Kidney epithelial cell (primary cell): Measurements from ENCODE around the gene PLSCR3. TPM values are rescaled to one million over a fixed set of nuclear protein-coding genes. Genes with fewer than 3 reads are reported as not detected.
"Not testable (repeated sequence)": the region's sequence is repeated elsewhere in the genome, so short reads cannot be mapped to it uniquely, and the experiment has no call there.

ENCODE experiments used
- DNase-seq: peaks from one replicate; pipeline ENCODE4 v3.0.0-alpha.2; 2010; ENCODE audit warnings: low read depth
- H3K27me3 ChIP-seq: 2 replicates; pipeline ENCODE4 v1.6.0; 2011; ENCODE audit warnings: low read length; ENCODE audit not compliant: control insufficient read depth, insufficient read depth
- H3K36me3 ChIP-seq: 2 replicates; pipeline ENCODE4 v1.5.1; 2011; ENCODE audit warnings: low read length; ENCODE audit not compliant: control insufficient read depth, insufficient read depth
- H3K4me3 ChIP-seq: 2 replicates; pipeline ENCODE4 v1.5.1; 2011; ENCODE audit warnings: low read depth, mild to moderate bottlenecking, control low read depth, low read length
- total RNA-seq: library from RNA; depleted of rRNA; stranded (reverse); fragments of >200 nt; gene quantifications from 2 replicates; pipeline ENCODE4 v1.2.3, GENCODE V29; 2015
- TF ChIP-seq, protein P1 (sequence below): IDR thresholded peaks from 2 replicates; pipeline ENCODE4 v1.5.1; 2011; ENCODE audit warnings: mild to moderate bottlenecking, moderate library complexity, low read length, control low read depth, inconsistent platforms; ENCODE audit not compliant: insufficient read depth, poor library complexity, severe bottlenecking

The PLSCR3 gene
- total RNA-seq, 1 donor from 2014 or later = 61.8 TPM

DNA sequence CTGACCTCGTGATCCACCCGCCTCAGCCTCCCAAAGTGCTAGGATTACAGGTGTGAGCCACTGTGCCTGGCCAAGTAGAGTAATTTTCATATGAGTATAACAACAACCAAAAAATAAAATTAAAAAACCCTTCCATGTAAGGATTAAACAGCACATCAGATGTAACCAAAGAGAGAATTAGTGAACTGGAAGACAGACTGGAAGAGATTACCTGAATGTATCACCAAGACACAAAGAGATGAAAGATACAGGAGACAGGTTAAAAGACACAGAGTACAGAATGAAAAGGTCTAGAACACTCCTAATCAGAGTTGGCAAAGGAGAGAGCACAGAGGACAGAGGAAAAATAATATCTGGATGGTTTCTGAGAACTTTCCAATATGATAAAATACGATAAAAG lies 15.2 kb downstream of the PLSCR3 start:
- no peaks in the 10 kb centered on the region for H3K36me3 ChIP-seq
- H3K27me3 ChIP-seq = no peaks in the 10 kb centered on the region
- no peak overlapping the region for H3K4me3 ChIP-seq
- TF ChIP-seq, protein P1, sequence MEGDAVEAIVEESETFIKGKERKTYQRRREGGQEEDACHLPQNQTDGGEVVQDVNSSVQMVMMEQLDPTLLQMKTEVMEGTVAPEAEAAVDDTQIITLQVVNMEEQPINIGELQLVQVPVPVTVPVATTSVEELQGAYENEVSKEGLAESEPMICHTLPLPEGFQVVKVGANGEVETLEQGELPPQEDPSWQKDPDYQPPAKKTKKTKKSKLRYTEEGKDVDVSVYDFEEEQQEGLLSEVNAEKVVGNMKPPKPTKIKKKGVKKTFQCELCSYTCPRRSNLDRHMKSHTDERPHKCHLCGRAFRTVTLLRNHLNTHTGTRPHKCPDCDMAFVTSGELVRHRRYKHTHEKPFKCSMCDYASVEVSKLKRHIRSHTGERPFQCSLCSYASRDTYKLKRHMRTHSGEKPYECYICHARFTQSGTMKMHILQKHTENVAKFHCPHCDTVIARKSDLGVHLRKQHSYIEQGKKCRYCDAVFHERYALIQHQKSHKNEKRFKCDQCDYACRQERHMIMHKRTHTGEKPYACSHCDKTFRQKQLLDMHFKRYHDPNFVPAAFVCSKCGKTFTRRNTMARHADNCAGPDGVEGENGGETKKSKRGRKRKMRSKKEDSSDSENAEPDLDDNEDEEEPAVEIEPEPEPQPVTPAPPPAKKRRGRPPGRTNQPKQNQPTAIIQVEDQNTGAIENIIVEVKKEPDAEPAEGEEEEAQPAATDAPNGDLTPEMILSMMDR = no peak
- no peak for DNase-seq

DNA sequence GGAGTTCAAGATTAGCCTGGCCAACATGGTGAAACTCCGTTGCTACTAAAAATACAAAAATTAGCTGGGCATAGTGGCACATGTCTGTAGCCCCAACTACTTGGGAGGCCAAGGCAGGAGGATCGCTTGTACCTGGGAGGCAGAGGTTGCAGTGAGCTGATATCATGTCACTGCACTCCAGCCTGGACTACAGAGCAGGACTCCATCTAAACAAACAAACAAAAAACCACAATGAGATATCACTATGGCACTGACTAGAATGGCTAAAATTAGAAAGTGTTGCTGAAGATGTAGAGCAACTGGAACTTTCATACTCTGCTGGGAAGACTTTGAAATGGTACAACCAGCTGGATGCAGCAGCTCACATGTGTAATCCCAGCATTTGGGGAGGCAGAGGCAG lies 20.0 kb downstream of the PLSCR3 start:
- Histone ChIP-seq H3K27me3 (no peaks in the 10 kb centered on the region), H3K36me3 (no peaks in the 10 kb centered on the region), H3K4me3 (no peak overlapping the region)
- TF ChIP-seq, protein P1 = no peak
- no peak for DNase-seq

DNA sequence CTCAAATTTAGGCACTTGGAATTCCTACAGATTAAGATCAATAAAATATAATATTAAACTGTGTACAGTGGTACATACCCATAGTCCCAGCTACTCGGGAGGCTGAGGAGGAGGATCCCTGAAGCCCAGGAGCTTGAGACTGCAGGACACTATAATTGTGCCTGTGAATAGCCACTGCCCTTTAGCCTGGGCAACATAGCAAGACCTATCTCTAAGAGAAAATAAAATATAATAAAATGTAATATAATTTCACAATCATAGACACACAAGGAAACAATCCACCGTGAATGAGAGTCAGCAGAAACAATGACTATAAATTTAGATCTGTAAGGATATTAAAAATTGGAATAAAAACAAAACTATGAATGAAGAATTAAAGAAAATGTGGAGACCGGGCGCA lies 23.5 kb downstream of the PLSCR3 start:
- no peak for DNase-seq
- Histone ChIP-seq H3K4me3 (no peak overlapping the region), H3K36me3 (no peaks in the 10 kb centered on the region), H3K27me3 (peaks cover 2% of the 10 kb centered on the region)
- TF ChIP-seq, protein P1 = no peak

DNA sequence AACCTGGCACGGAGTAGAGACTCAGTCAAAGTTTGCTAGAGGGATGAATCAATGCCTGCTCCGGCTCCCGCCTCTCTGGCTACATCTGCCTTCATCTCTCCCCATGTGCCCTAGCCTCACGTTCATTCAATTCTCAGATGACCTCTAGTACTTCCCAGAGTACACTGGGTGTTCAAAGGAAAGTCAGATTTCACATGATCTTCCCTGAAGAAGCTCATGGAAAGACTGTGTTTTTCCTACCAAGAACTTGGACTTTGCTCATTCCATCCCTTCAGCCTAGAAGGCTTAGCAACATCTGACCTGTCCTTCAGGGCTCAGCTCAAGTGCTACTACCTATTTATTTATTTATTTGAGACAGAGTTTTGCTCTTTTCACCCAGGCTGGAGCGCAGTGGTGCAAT lies 24.5 kb downstream of the PLSCR3 start:
- no peak for DNase-seq

DNA sequence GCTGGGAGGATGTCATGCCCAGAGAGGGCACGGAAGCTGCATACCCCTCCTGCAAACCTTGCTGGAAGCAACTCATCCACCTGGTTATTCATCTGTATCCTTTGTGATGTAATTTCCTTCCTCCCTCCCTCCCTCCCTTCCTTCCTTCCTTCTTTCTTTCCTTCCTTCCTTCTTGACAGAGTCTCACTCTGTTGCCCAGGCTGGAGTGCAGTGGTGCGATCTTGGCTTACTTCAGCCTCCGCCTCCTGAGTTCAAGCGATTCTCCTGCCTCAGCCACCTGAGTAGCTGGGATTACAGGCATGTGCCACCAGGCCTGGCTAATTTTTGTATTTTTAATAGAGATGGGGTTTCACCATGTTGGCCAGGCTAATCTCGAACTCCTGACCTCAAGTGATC lies 25.7 kb downstream of the PLSCR3 start:
- H3K36me3 ChIP-seq, DNase-seq, H3K27me3 ChIP-seq: not testable (repeated sequence)

More for the DNA sequence above, 24.5 kb downstream of the PLSCR3 start:
- no peaks in the 10 kb centered on the region for H3K36me3 ChIP-seq
- peaks cover 2% of the 10 kb centered on the region for H3K27me3 ChIP-seq
- no peak overlapping the region for H3K4me3 ChIP-seq
- TF ChIP-seq, protein P1 = no peak

DNA sequence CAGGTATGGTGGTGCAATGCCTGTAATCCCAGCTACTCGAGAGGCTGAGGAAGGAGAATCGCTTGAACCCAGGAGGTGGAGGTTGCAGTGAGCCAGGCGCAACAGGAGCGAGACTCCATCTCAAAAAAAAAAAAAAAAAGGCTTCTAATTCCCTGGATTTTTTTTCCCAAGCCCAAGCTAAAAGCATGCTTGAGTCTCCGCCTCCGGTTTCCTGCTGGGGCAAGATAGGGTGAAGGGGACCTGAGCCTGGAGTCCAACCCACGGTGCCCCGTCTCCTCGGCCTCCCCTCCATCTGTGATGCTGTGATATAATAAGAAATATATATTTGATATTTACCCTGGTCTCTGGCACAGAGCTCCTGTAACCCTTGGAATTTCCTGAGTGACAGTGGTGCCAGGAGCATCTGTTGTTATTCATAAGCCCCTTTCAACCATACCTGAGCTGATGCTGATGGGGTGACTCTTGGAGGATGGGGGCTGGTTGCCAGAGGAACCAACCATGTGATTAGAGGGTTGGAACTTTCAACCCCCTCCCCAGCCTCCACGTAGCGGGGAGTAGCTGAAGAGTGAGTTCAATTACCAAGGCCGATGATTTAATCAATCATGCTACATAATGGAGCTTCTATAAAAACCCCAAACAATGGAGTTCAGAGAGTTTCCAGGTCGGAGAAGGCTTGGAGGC lies 26.3 kb downstream of the PLSCR3 start:
- Histone ChIP-seq H3K27me3 (peaks cover 2% of the 10 kb centered on the region), H3K36me3 (no peaks in the 10 kb centered on the region), H3K4me3 (no peak overlapping the region)
- DNase-seq = no peak
- TF ChIP-seq, protein P1 = no peak

More for the DNA sequence above, 25.7 kb downstream of the PLSCR3 start:
- H3K4me3 ChIP-seq = not testable (repeated sequence)
